ENCODE measurements around the gene PRSS21. TPM values are rescaled to one million over a fixed set of nuclear protein-coding genes. Genes with fewer than 3 reads are reported as not detected.

PRSS21 gene
- total RNA-seq, 1 donor, result 0.43 TPM

GRCh38 chr16:2819939-2820835, 3.1 kb downstream of the PRSS21 start:
- DNase-seq (ENCODE audit: low read depth), result no peak
- TF ChIP-seq CTCF (IDR thresholded peaks at IDR 0.05; ENCODE audit: insufficient read depth, low read depth, low read length), result no peak

GRCh38 chr16:2820836-2821486, 3.9 kb downstream of the PRSS21 start:
- H3K4me3 ChIP-seq (ENCODE audit: low read depth, low read length), result no peak overlapping the region
- DNase-seq (ENCODE audit: low read depth), result no peak
- no peak for TF ChIP-seq CTCF (IDR thresholded peaks at IDR 0.05; ENCODE audit: insufficient read depth, low read depth, low read length)

More at GRCh38 chr16:2819939-2820835, 3.1 kb downstream of the PRSS21 start:
- no peak overlapping the region for H3K4me3 ChIP-seq (ENCODE audit: low read depth, low read length)

GRCh38 chr16:2821487-2822157, 4.6 kb downstream of the PRSS21 start:
- DNase-seq (ENCODE audit: low read depth), result no peak
- no peak for TF ChIP-seq CTCF (IDR thresholded peaks at IDR 0.05; ENCODE audit: insufficient read depth, low read depth, low read length)
- no peak overlapping the region for H3K4me3 ChIP-seq (ENCODE audit: low read depth, low read length)

GRCh38 chr16:2822158-2822495, 5.1 kb downstream of the PRSS21 start:
- no peak overlapping the region for H3K4me3 ChIP-seq (ENCODE audit: low read depth, low read length)
- TF ChIP-seq CTCF (IDR thresholded peaks at IDR 0.05; ENCODE audit: insufficient read depth, low read depth, low read length), result no peak
- no peak for DNase-seq (ENCODE audit: low read depth)

- TF ChIP-seq CTCF (IDR thresholded peaks at IDR 0.05; ENCODE audit: insufficient read depth, low read depth, low read length), result no peak
- DNase-seq (ENCODE audit: low read depth), result no peak
Observed at GRCh38 chr16:2822496-2822895, 5.5 kb downstream of the PRSS21 start.

GRCh38 chr16:2824626-2825025, 7.6 kb downstream of the PRSS21 start:
- no peak for TF ChIP-seq CTCF (IDR thresholded peaks at IDR 0.05; ENCODE audit: insufficient read depth, low read depth, low read length)
- DNase-seq (ENCODE audit: low read depth), result no peak
- no peak overlapping the region for H3K4me3 ChIP-seq (ENCODE audit: low read depth, low read length)

More at GRCh38 chr16:2822496-2822895, 5.5 kb downstream of the PRSS21 start:
- H3K4me3 ChIP-seq (ENCODE audit: low read depth, low read length), result no peak overlapping the region
